K562 (cell line): ENCODE measurements around the gene NOX5. TPM values are rescaled to one million over a fixed set of nuclear protein-coding genes. Genes with fewer than 3 reads are reported as not detected.

Experiments
- ATAC-seq: fragments of 200-7000 bp; cut with Tn5 transposase; 3 replicates; pipeline ENCODE4 v1.9.1; 2020; ENCODE audit warnings: moderate library complexity
- BruUV-seq: library from RNA; stranded (reverse); fragments of 400-500 nt; replicated peaks from 2 replicates; lab custom pipeline; 2021; lab: Mats Ljungman, UMichigan
- CTCF ChIA-PET: fragments of 300-600 bp; formaldehyde crosslinking; extraction: SDS; loops from one replicate; lab custom pipeline; 2021; ENCODE audit warnings: low intra/inter-chr PET ratio; lab: Yijun Ruan, JAX
- POLR2A ChIA-PET: fragments of 300-600, 350-650 bp; sonication (Branson Sonifier 250); formaldehyde crosslinking; extraction: SDS; loops from one replicate; lab custom pipeline; 2021; ENCODE audit warnings: antibody characterized with exemption, inconsistent platforms; lab: Yijun Ruan, JAX
- DNase-seq, 4 experiments: peaks; one replicate each; pipeline versions ENCODE4 v3.0.0 to v3.0.0-alpha.2; 2011 to 2018; ENCODE audit warnings: low spot score in 3 of 4, mixed read lengths in 3 of 4; ENCODE audit errors: extremely low read depth in 1 of 4
- FAIRE-seq: peaks from 2 replicates; lab custom pipeline; 2011; peaks lifted over from hg19 to GRCh38; lab: Jason Lieb, UNC
- H2AFZ ChIP-seq: 2 replicates; pipeline ENCODE4 v1.6.0; 2011; ENCODE audit warnings: low read depth, low read length, control low read depth, inconsistent platforms
- H3K27ac ChIP-seq: fragments of 200-600 bp; 3 replicates; pipeline ENCODE4 v1.8.0; 2011; ENCODE audit warnings: low read depth, mild to moderate bottlenecking, control low read depth, inconsistent platforms, low read length, moderate library complexity, mixed read lengths; ENCODE audit errors: extremely low read depth
- H3K27me3 ChIP-seq, 2 experiments: fragments of 300-600 bp in 1 of 2; 2 replicates in 1 of 2; 3 replicates in 1 of 2; pipeline versions ENCODE4 v1.6.0 to v1.8.0; 2011; ENCODE audit warnings: inconsistent platforms in 2 of 2, low read length in 2 of 2, mild to moderate bottlenecking in 1 of 2, mixed read lengths in 1 of 2, moderate library complexity in 1 of 2; ENCODE audit not compliant: control insufficient read depth in 2 of 2, insufficient read depth in 2 of 2
- H3K36me3 ChIP-seq: fragments of 300-600 bp; 3 replicates; pipeline ENCODE4 v1.8.0; 2011; ENCODE audit warnings: mild to moderate bottlenecking, low read length, inconsistent platforms; ENCODE audit not compliant: control insufficient read depth, insufficient read depth
- H3K4me1 ChIP-seq, 2 experiments: fragments of 200-600 bp in 1 of 2; replicated peaks in 1 of 2; 2 replicates in 1 of 2; 3 replicates in 1 of 2; pipeline versions ENCODE4 v1.5.1 to v1.8.0; 2011; ENCODE audit warnings: inconsistent platforms in 2 of 2, low read length in 2 of 2, mild to moderate bottlenecking in 1 of 2, mixed read lengths in 1 of 2, moderate library complexity in 1 of 2; ENCODE audit not compliant: control insufficient read depth in 2 of 2, insufficient read depth in 2 of 2
- H3K4me2 ChIP-seq: 2 replicates; pipeline ENCODE4 v1.6.1; 2011; ENCODE audit warnings: low read length, control low read depth, inconsistent platforms, mixed read lengths; ENCODE audit not compliant: insufficient read depth
- H3K4me3 ChIP-seq: fragments of 200-600 bp; sonication (generic), shearing (Covaris generic); 2 replicates; pipeline ENCODE4 v1.5.1; 2016; ENCODE audit warnings: control low read depth, inconsistent platforms
- H3K79me2 ChIP-seq: fragments of 200-600 bp; 3 replicates; pipeline ENCODE4 v1.8.0; 2011; ENCODE audit warnings: low read length, inconsistent platforms; ENCODE audit not compliant: control insufficient read depth, insufficient read depth
- H3K9ac ChIP-seq, 2 experiments: 2 replicates each; pipeline versions ENCODE4 v1.6.0 to v1.6.1; 2011; ENCODE audit warnings: low read depth in 2 of 2, low read length in 2 of 2, control low read depth in 1 of 2, inconsistent platforms in 1 of 2, mild to moderate bottlenecking in 1 of 2, mixed read lengths in 1 of 2; ENCODE audit not compliant: insufficient read depth in 1 of 2
- H3K9me1 ChIP-seq: one replicate; pipeline ENCODE4 v1.6.0; 2011; ENCODE audit warnings: inconsistent platforms, mild to moderate bottlenecking, low read length, moderate library complexity; ENCODE audit not compliant: control insufficient read depth, insufficient read depth
- H3K9me3 ChIP-seq: replicated peaks from 2 replicates; pipeline ENCODE4 v1.5.1; 2011; ENCODE audit warnings: low read depth, low read length, inconsistent platforms; ENCODE audit not compliant: control insufficient read depth, insufficient read depth
- H4K20me1 ChIP-seq: replicated peaks from 2 replicates; pipeline ENCODE4 v1.6.1; 2011; ENCODE audit warnings: low read length, inconsistent platforms, mixed read lengths; ENCODE audit not compliant: control insufficient read depth, insufficient read depth
- CBFA2T3 ChIP-seq: fragments of 450-650 bp; IDR thresholded peaks from 2 replicates; pipeline ENCODE4 v1.6.1; 2017
- EWSR1 ChIP-seq: fragments of 450-650 bp; IDR thresholded peaks from 2 replicates; pipeline ENCODE4 v1.6.1; 2018; ENCODE audit warnings: borderline replicate concordance, mild to moderate bottlenecking, low read depth, moderate library complexity; ENCODE audit not compliant: partially characterized antibody
- FUS ChIP-seq: fragments of 200-400 bp; formaldehyde crosslinking; optimal IDR thresholded peaks from 2 replicates; pipeline ENCODE3; 2017; ENCODE audit warnings: low read depth, low read length
- NFIX ChIP-seq: fragments of 250-450 bp; sonication (Bioruptor Pico); IDR thresholded peaks from 2 replicates; pipeline ENCODE4 v1.4.0; 2020; ENCODE audit warnings: low read depth, mild to moderate bottlenecking, moderate library complexity
- PRMT5 ChIP-seq: sonication (generic); formaldehyde crosslinking; IDR thresholded peaks from 2 replicates; pipeline ENCODE4 v1.5.0; 2020; ENCODE audit warnings: missing genetic modification reagents
- PTTG1 ChIP-seq: fragments of 450-650 bp; IDR thresholded peaks from 2 replicates; pipeline ENCODE4 v1.6.1; 2016; ENCODE audit warnings: low read depth, mild to moderate bottlenecking, missing genetic modification characterization, missing compliant biosample characterization
- SOX6 ChIP-seq: fragments of 450-650 bp; IDR thresholded peaks from 2 replicates; pipeline ENCODE4 v1.6.1; 2014; ENCODE audit warnings: mild to moderate bottlenecking
- TAL1 ChIP-seq: fragments of 450-650 bp; IDR thresholded peaks from 2 replicates; pipeline ENCODE4 v1.6.1; 2016; ENCODE audit warnings: mild to moderate bottlenecking
- ZNF586 ChIP-seq: fragments of 450-650 bp; formaldehyde crosslinking; conservative IDR thresholded peaks from 2 replicates; pipeline ENCODE4 v1.4.0; 2020; ENCODE audit warnings: mild to moderate bottlenecking, moderate library complexity
- WGBS: fragments of 100-300 bp; shearing (Covaris generic); methylation state at CpG from one replicate; pipeline ENCODE4 v1.1.6; 2016; ENCODE audit warnings: low coverage, mixed read lengths; ENCODE audit not compliant: insufficient coverage; ENCODE audit errors: missing lambda C conversion rate; 5-methylcytosine and 5-hydroxymethylcytosine counted together
- in situ Hi-C: fragments of 300-500 bp; cut with MboI; formaldehyde crosslinking; loops from 4 replicates; pipeline ENCODE4 v1.15.0; 2018; ENCODE audit warnings: inconsistent platforms, mixed read lengths
- intact Hi-C: fragments of 100-400 bp; cut with micrococcal nuclease; formaldehyde crosslinking; loops from 2 replicates; pipeline ENCODE4 v1.14.2; 2022
- polyA plus RNA-seq, 8 experiments: library from polyadenylated mRNA; depleted of rRNA in 4 of 8; stranded (reverse) in 5 of 8; unstranded in 3 of 8; fragments of >200 nt; fragmentation: Nextera tagmentation in 2 of 8; fragmentation: Illumina TruSeq in 1 of 8; extraction: Ambion mirVana in 2 of 8; extraction: Trizol in 1 of 8; gene quantifications; 2 replicates each; pipeline versions ENCODE4 v1.2.1 to v1.2.3, GENCODE V29; 2011 to 2014; ENCODE audit warnings: inconsistent platforms in 1 of 8, missing spikeins in 1 of 8
- total RNA-seq, 7 experiments: library from RNA; depleted of rRNA in 6 of 7; stranded (reverse); fragments of >200 nt in 6 of 7; fragmentation: Illumina TruSeq in 2 of 7; extraction: Trizol in 2 of 7; gene quantifications; 2 replicates each; pipeline versions ENCODE4 v1.2.1 to v1.2.3, GENCODE V29; 2011 to 2021; ENCODE audit warnings: low replicate concordance in 1 of 7
- TF ChIP-seq, protein P1 (sequence below): sonication (generic); formaldehyde crosslinking; IDR thresholded peaks from 2 replicates; pipeline ENCODE4 v1.8.1; 2023; ENCODE audit warnings: mild to moderate bottlenecking, missing genetic modification reagents
- TF ChIP-seq, protein P2 (sequence below): fragments of 450-650 bp; IDR thresholded peaks from 2 replicates; pipeline ENCODE4 v1.6.1; 2016; ENCODE audit warnings: mild to moderate bottlenecking

Gene NOX5
- total and polyA plus RNA-seq, 9 of the 15 experiments (the other 6 are each of a cell fraction or from before 2014, with no cell fraction given), result 0.01 TPM; not detected in 8

DNA sequence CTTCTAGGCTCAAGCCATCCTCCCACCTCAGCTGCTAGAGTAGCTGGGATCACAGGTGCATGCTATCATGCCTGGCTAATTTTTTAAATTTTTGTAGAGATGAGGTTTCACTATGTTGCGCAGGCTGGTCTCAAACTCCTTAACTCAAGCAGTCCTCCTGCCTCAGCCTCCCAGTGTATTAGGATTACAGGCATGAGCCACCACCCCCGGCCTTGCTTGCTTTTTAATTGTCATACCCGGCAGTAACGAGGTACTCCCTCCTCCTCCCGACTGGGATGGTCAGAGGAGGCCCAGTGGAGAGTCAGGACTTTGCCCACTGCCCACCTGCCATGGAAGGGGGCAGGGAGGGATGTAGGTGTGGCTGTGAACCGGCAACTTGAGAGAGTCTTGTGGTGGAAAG lies 4.5 kb downstream of the NOX5 start (continued):
- TF ChIP-seq NFIX (CRISPR knock-in tag), result no peak
- TF ChIP-seq PRMT5 (CRISPR knock-in tag), result no peak
- TF ChIP-seq PTTG1, result no peak
- no peak for TF ChIP-seq SOX6
- TF ChIP-seq, protein P1, sequence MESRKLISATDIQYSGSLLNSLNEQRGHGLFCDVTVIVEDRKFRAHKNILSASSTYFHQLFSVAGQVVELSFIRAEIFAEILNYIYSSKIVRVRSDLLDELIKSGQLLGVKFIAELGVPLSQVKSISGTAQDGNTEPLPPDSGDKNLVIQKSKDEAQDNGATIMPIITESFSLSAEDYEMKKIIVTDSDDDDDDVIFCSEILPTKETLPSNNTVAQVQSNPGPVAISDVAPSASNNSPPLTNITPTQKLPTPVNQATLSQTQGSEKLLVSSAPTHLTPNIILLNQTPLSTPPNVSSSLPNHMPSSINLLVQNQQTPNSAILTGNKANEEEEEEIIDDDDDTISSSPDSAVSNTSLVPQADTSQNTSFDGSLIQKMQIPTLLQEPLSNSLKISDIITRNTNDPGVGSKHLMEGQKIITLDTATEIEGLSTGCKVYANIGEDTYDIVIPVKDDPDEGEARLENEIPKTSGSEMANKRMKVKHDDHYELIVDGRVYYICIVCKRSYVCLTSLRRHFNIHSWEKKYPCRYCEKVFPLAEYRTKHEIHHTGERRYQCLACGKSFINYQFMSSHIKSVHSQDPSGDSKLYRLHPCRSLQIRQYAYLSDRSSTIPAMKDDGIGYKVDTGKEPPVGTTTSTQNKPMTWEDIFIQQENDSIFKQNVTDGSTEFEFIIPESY (CRISPR knock-in tag), result no peak

DNA sequence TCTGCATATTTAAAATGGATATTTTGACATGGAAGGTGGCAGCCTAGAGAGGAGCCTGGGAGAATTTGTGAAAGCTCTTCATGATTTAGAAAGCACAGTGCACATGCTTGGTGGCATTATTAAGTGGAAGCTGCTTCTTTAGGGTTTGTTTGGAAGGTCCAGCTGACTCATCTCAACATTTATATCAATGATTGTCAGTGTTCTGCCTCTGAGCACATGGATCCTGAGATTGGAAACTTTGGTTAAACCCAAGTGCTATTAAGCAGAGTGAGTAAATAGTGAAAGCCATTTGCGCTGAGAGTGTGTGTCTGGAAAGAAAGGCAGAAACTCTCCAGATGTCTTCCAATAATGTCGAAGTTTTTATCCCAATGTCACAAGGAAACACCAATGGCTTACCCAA lies 7.4 kb downstream of the NOX5 start:
- TF ChIP-seq TAL1 (peak; percentile 6; the same call in 1 of the 2 replicates), CBFA2T3 (peak; percentile 31; the same call in 1 of the 2 replicates), ZNF586 (CRISPR knock-in tag) (no peak), FUS (no peak), EWSR1 (no peak)
- TF ChIP-seq, protein P2, sequence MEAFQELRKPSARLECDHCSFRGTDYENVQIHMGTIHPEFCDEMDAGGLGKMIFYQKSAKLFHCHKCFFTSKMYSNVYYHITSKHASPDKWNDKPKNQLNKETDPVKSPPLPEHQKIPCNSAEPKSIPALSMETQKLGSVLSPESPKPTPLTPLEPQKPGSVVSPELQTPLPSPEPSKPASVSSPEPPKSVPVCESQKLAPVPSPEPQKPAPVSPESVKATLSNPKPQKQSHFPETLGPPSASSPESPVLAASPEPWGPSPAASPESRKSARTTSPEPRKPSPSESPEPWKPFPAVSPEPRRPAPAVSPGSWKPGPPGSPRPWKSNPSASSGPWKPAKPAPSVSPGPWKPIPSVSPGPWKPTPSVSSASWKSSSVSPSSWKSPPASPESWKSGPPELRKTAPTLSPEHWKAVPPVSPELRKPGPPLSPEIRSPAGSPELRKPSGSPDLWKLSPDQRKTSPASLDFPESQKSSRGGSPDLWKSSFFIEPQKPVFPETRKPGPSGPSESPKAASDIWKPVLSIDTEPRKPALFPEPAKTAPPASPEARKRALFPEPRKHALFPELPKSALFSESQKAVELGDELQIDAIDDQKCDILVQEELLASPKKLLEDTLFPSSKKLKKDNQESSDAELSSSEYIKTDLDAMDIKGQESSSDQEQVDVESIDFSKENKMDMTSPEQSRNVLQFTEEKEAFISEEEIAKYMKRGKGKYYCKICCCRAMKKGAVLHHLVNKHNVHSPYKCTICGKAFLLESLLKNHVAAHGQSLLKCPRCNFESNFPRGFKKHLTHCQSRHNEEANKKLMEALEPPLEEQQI, result no peak
- Histone ChIP-seq H3K9me3 (no peaks in the 10 kb centered on the region), H3K9ac (no peak overlapping the region), H4K20me1 (no peaks in the 10 kb centered on the region), H3K4me1 (peaks cover 0 to 7% of the 10 kb centered on the region in 2 experiments; a peak in 3 of 5 replicates), H3K27ac (no peak overlapping the region), H3K4me2 (no peak overlapping the region), H3K9me1 (no peaks in the 10 kb centered on the region), H3K36me3 (no peaks in the 10 kb centered on the region), H3K4me3 (no peak overlapping the region), H3K27me3 (peaks cover 0 to 6% of the 10 kb centered on the region in 2 experiments; a peak in 3 of 5 replicates), H3K79me2 (no peaks in the 10 kb centered on the region), H2AFZ (no peak overlapping the region)
- CTCF ChIA-PET, result no interaction called here
- no peak for DNase-seq
- no peak for ATAC-seq
- intact Hi-C loops (no loop called here), in situ Hi-C loops (no loop called here)
- POLR2A ChIA-PET, result interaction anchor here (0.6 to 1.4 kb wide), 3 partner anchors 10 to 112 kb away, joined by 3 to 6 read pairs (median 3); no protein-coding TSS in a partner anchor
- whole genome bisulfite sequencing, result 3% methylated on average over 2 of the region's 2 CpGs
- BruUV-seq, result no TSS peak
- FAIRE-seq, result no peak
